ENCODE measurements around the gene WDR36. TPM values are rescaled to one million over a fixed set of nuclear protein-coding genes. Genes with fewer than 3 reads are reported as not detected.

Gene WDR36
- polyA plus RNA-seq, 2 of the 4 experiments (the other 2 are of a cell fraction): 15.3 to 38.1 TPM

- TF ChIP-seq RCOR1 (IDR thresholded peaks at IDR 0.05; ENCODE audit: low read depth, low read length): no peak
Measured at GRCh38 chr5:111143910-111144309, 51.8 kb downstream of the WDR36 start (continued).

- DNase-seq (ENCODE audit: low read depth in 1 of 2, low spot score in 1 of 2): no peak
- WGBS (ENCODE audit: missing lambda C conversion rate): 5% methylated on average over 1 of the region's 1 CpG
Measured at GRCh38 chr5:111144352-111144930, 52.3 kb downstream of the WDR36 start.

More at GRCh38 chr5:111144352-111144930, 52.3 kb downstream of the WDR36 start:
- no peak overlapping the region for H3K4me2 ChIP-seq
- no peaks in the 10 kb centered on the region for H3K9me3 ChIP-seq
- ChIA-PET CTCF (no interaction called here), POLR2A (no interaction called here)
- no peaks in the 10 kb centered on the region for H3K4me1 ChIP-seq
- no peak overlapping the region for H3K4me3 ChIP-seq
- FAIRE-seq (no peak), ATAC-seq (no peak)
- TF ChIP-seq ATOH8 (CRISPR knock-in tag; IDR thresholded peaks at IDR 0.05; ENCODE audit: low read depth) (no peak), EP300 (IDR thresholded peaks at IDR 0.05) (no peak), ELK1 (IDR thresholded peaks at IDR 0.05; ENCODE audit: low read depth, low read length) (no peak), CEBPB (IDR thresholded peaks at IDR 0.05) (no peak), EHMT2 (IDR thresholded peaks at IDR 0.05; ENCODE audit: low read depth) (no peak), SMC3 (IDR thresholded peaks at IDR 0.05) (no peak), BCL3 (IDR thresholded peaks at IDR 0.05) (no peak), FOSL2 (IDR thresholded peaks at IDR 0.05) (no peak), FOSL2 (CRISPR knock-in tag; IDR thresholded peaks at IDR 0.05) (no peak), HEYL (CRISPR knock-in tag; IDR thresholded peaks at IDR 0.05) (no peak), HOXA7 (CRISPR knock-in tag; IDR thresholded peaks at IDR 0.05) (no peak), GATA3 (IDR thresholded peaks at IDR 0.05; ENCODE audit: borderline replicate concordance) (no peak), KDM5A (IDR thresholded peaks at IDR 0.05) (no peak), E2F6 (IDR thresholded peaks at IDR 0.05; ENCODE audit: borderline replicate concordance, low read depth) (no peak), POLR2A (IDR thresholded peaks at IDR 0.05; ENCODE audit: low read length) (no peak), MAX (IDR thresholded peaks at IDR 0.05) (no peak), USF2 (IDR thresholded peaks at IDR 0.05) (no peak), REST (IDR thresholded peaks at IDR 0.05) (no peak)
- H3K27ac ChIP-seq: no peak overlapping the region
